Measurements from ENCODE around the gene EXOC3L1. TPM values are rescaled to one million over a fixed set of nuclear protein-coding genes. Genes with fewer than 3 reads are reported as not detected.

EXOC3L1 gene
- total RNA-seq, 1 donor from 2014 or later: 15.6 TPM

- H3K36me3 ChIP-seq: peaks cover 48% of the 10 kb centered on the region
- H3K27ac ChIP-seq: peak overlapping the region; percentile 86
- intact Hi-C loops (cut with DNase I): no loop called here
- peak overlapping the region; percentile 100 for H3K4me3 ChIP-seq
- H3K27me3 ChIP-seq (ENCODE audit: low read depth): no peaks in the 10 kb centered on the region
- H3K4me1 ChIP-seq: peaks cover 34% of the 10 kb centered on the region
- H3K9me3 ChIP-seq: no peaks in the 10 kb centered on the region
- DNase-seq (no peak), ATAC-seq (no peak)
- no peak for TF ChIP-seq CTCF (IDR thresholded peaks at IDR 0.05)
Observed at GRCh38 chr16:67192781-67193361, 2.9 kb upstream of the EXOC3L1 start.

GRCh38 chr16:67191995-67192681 is 2.2 kb upstream of the EXOC3L1 start, which contains the start of gene E2F4:
E2F4 (plus strand) TSS chr16:67192155; CDS start chr16:67192228, 73 bp downstream.
- intact Hi-C loops (cut with DNase I): no loop called here
- H3K27me3 ChIP-seq (ENCODE audit: low read depth): no peaks in the 10 kb centered on the region
- TF ChIP-seq CTCF (IDR thresholded peaks at IDR 0.05): peak; percentile 16
- DNase-seq: peak; percentile 96
- peaks cover 34% of the 10 kb centered on the region for H3K4me1 ChIP-seq
- ATAC-seq: peak; percentile 96 to 97
- peak within 1 kb of the TSS; percentile 86 for H3K27ac ChIP-seq
- peaks cover 40% of the 10 kb centered on the region for H3K36me3 ChIP-seq
- peak within 1 kb of the TSS; percentile 100 for H3K4me3 ChIP-seq
- no peaks in the 10 kb centered on the region for H3K9me3 ChIP-seq

GRCh38 chr16:67191411-67191994 is 1.6 kb upstream of the EXOC3L1 start:
- no peaks in the 10 kb centered on the region for H3K9me3 ChIP-seq
- H3K4me1 ChIP-seq: peaks cover 34% of the 10 kb centered on the region
- TF ChIP-seq CTCF (IDR thresholded peaks at IDR 0.05): no peak
- H3K27me3 ChIP-seq (ENCODE audit: low read depth): no peaks in the 10 kb centered on the region
- DNase-seq (no peak), ATAC-seq (no peak)
- H3K27ac ChIP-seq: peak overlapping the region; percentile 86
- intact Hi-C loops (cut with DNase I): no loop called here
- H3K4me3 ChIP-seq: peak overlapping the region; percentile 100
- H3K36me3 ChIP-seq: peaks cover 34% of the 10 kb centered on the region

- peaks cover 38% of the 10 kb centered on the region for H3K4me1 ChIP-seq
Observed at GRCh38 chr16:67190448-67191399, 788 bp upstream of the EXOC3L1 start.

More at GRCh38 chr16:67190448-67191399, 788 bp upstream of the EXOC3L1 start:
- Histone ChIP-seq H3K27me3 (ENCODE audit: low read depth) (no peaks in the 10 kb centered on the region), H3K27ac (peak overlapping the region; percentile 31), H3K4me3 (peak overlapping the region; percentile 46), H3K36me3 (peaks cover 26% of the 10 kb centered on the region), H3K9me3 (no peaks in the 10 kb centered on the region)
- ATAC-seq (no peak), DNase-seq (no peak)
- no peak for TF ChIP-seq CTCF (IDR thresholded peaks at IDR 0.05)
- intact Hi-C loops (cut with DNase I): no loop called here
